Activated T-helper 2 cell treated with anti-CD3 and anti-CD28 coated beads, Interferon-gamma antibody, Interleukin-2, Interleukin-4, amounts not matched to agents 10 μg/mL and 5 μg/mL and 100 μg/mL, durations not matched to agents 14 hours and 24 hours and 36 hours (primary cell): ENCODE measurements around the gene ADAM19. TPM values are rescaled to one million over a fixed set of nuclear protein-coding genes. Genes with fewer than 3 reads are reported as not detected.

Experiments used
- DNase-seq: peaks from one replicate; pipeline ENCODE4 v3.0.0; 2021; ENCODE audit warnings: low spot score
- H3K27ac Mint-ChIP-seq: one replicate; pipeline ENCODE4 v1.8.0; 2021; ENCODE audit warnings: mixed read lengths
- H3K27me3 Mint-ChIP-seq: one replicate; pipeline ENCODE4 v1.8.0; 2021; ENCODE audit warnings: low read depth, mixed read lengths
- H3K36me3 Mint-ChIP-seq: one replicate; pipeline ENCODE4 v1.8.0; 2021; ENCODE audit warnings: low read depth, mixed read lengths
- H3K4me1 Mint-ChIP-seq: one replicate; pipeline ENCODE4 v1.8.0; 2021; ENCODE audit warnings: low read depth, mixed read lengths
- H3K4me3 Mint-ChIP-seq: one replicate; pipeline ENCODE4 v1.8.0; 2021; ENCODE audit warnings: low read depth, mild to moderate bottlenecking, moderate library complexity, mixed read lengths
- H3K9me3 Mint-ChIP-seq: one replicate; pipeline ENCODE4 v1.8.0; 2021; ENCODE audit warnings: mixed read lengths
- intact Hi-C: fragments of 100-400 bp; cut with micrococcal nuclease; formaldehyde crosslinking; loops from one replicate; pipeline ENCODE4 v1.15.1; 2023
- total RNA-seq: library from RNA; stranded (reverse); gene quantifications from 2 replicates; pipeline ENCODE4 v1.2.3, GENCODE V29; 2022

Gene ADAM19
- total RNA-seq, 1 donor from 2014 or later, result 237 TPM

DNA sequence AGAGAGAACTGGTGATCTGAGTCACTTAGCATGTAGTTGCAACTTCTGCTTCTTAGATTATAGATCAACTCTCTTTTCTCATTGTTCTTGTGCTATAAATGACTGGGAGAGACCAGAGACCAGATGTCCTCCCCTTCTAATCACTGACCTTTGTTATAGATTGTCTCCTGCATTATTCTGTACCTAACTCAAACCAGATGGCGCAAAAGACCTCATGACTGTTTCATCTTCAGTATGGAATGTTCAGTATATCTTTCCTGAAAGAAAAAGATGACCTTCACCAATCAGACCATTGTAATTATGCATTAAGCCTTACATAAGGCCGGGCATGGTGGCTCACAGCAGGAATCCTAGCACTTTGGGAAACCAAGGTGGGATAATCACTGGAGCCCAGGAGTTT is 30.5 kb upstream of the ADAM19 start:
- H3K4me3 Mint-ChIP-seq, result no peak overlapping the region

DNA sequence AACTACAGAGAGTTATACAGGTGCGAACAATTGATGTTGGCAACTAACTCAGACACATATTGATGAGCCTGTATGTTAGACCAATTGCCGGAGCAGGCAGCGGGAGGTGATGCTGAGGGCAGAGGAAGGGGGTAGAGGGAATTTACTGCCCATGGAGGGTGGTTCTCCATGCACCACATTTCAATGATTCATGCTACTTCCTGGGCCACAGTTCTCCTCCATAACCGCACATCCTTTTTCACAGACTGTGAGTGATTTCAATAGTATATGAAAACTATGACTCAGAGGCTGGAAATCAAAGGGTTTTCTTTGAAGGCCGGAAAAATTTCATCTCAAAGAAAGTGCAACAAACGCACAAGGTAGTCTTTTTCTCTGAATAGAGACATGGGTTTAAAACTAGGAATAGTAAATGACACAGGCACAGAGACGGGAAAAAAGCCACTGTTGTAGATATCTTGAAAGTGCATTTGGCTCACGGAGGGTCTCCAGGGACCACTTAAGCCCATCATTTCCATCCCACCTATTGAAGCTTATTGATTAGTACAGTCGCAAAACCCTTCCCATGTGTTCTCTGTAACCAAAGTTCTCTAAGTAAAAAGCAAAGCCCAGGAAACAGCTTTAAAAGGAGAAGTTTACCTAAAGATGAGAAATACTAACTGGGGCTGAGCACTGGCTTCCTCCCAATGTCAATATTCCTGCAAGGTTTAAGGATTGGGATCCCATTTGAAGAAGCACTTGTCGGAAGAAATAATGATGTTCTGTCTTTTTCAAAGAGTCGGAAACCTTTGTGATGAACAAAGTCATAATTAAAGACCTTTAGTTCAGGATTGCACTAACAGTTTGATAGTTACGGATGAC is 28.0 kb upstream of the ADAM19 start:
- H3K27ac Mint-ChIP-seq, result peak overlapping the region; percentile 80
- H3K9me3 Mint-ChIP-seq, result peaks cover 2% of the 10 kb centered on the region
- peak; percentile 75 for DNase-seq
- peaks cover 7% of the 10 kb centered on the region for H3K36me3 Mint-ChIP-seq
- H3K4me1 Mint-ChIP-seq, result peaks cover 79% of the 10 kb centered on the region
- intact Hi-C loops, result loop anchor here (1.0 to 10.0 kb wide), 8 partner anchors 9 to 1801 kb away; partner anchors contain the start of gene THG1L
- no peaks in the 10 kb centered on the region for H3K27me3 Mint-ChIP-seq
- H3K4me3 Mint-ChIP-seq, result peak overlapping the region; percentile 52

More for the DNA sequence above, 30.5 kb upstream of the ADAM19 start:
- DNase-seq, result no peak
- H3K27me3 Mint-ChIP-seq, result no peaks in the 10 kb centered on the region
- no peaks in the 10 kb centered on the region for H3K9me3 Mint-ChIP-seq
- peaks cover 5% of the 10 kb centered on the region for H3K36me3 Mint-ChIP-seq
- intact Hi-C loops, result loop anchor here (2.0 to 10.0 kb wide), 2 partner anchors 65 to 1799 kb away; partner anchors contain the start of gene C5orf52
- peaks cover 70% of the 10 kb centered on the region for H3K4me1 Mint-ChIP-seq
- H3K27ac Mint-ChIP-seq, result peak overlapping the region; percentile 61

- peaks cover 78% of the 10 kb centered on the region for H3K4me1 Mint-ChIP-seq
- no peaks in the 10 kb centered on the region for H3K27me3 Mint-ChIP-seq
- H3K4me3 Mint-ChIP-seq, result peak overlapping the region; percentile 31
- peak overlapping the region; percentile 80 for H3K27ac Mint-ChIP-seq
- intact Hi-C loops, result loop anchor here (2.0 to 10.0 kb wide), 5 partner anchors 115 to 1802 kb away; partner anchors contain the start of gene THG1L
- peak; percentile 38 for DNase-seq
- H3K9me3 Mint-ChIP-seq, result peaks cover 6% of the 10 kb centered on the region
- peaks cover 12% of the 10 kb centered on the region for H3K36me3 Mint-ChIP-seq
Measured at GRCh38 chr5:157602505-157602904, 26.9 kb upstream of the ADAM19 start.

GRCh38 chr5:157600252-157600651 is 24.7 kb upstream of the ADAM19 start:
- intact Hi-C loops, result loop anchor here (5.0 to 10.0 kb wide), 4 partner anchors 117 to 1805 kb away; no protein-coding TSS in a partner anchor
- Mint-ChIP-seq H3K27me3 (no peaks in the 10 kb centered on the region), H3K36me3 (peaks cover 14% of the 10 kb centered on the region), H3K4me3 (no peak overlapping the region), H3K4me1 (peaks cover 88% of the 10 kb centered on the region), H3K27ac (peak overlapping the region; percentile 62), H3K9me3 (peaks cover 9% of the 10 kb centered on the region)
- no peak for DNase-seq

DNA sequence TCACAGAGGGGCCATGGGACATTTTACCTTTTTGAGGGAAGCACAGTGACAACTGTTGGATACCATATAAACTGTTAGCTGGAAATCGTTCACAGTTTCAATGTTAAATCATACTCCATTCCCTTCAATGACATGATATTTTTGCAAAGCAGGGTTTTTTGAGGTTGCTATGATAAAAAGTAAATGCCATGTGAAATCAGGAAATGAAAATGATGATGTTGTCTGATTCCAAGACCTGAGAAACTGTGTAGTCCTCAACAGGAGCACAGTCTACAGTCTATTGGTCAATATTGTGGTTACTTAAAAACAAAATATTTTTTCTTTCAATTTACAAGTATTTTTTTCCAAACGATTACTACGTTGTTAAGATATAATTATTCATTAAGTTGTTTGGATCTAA is 24.0 kb upstream of the ADAM19 start:
- Mint-ChIP-seq H3K4me3 (no peak overlapping the region), H3K27me3 (no peaks in the 10 kb centered on the region), H3K4me1 (peaks cover 90% of the 10 kb centered on the region), H3K9me3 (peaks cover 9% of the 10 kb centered on the region), H3K27ac (peak overlapping the region; percentile 84), H3K36me3 (peaks cover 14% of the 10 kb centered on the region)
- no peak for DNase-seq
- intact Hi-C loops, result loop anchor here (1.0 to 5.0 kb wide), 7 partner anchors 8 to 1608 kb away; partner anchors contain the start of genes CLINT1 and RNF145

- Mint-ChIP-seq H3K4me1 (peaks cover 88% of the 10 kb centered on the region), H3K27ac (peak overlapping the region; percentile 84), H3K4me3 (peak overlapping the region; percentile 1), H3K36me3 (peaks cover 12% of the 10 kb centered on the region), H3K27me3 (no peaks in the 10 kb centered on the region), H3K9me3 (peaks cover 9% of the 10 kb centered on the region)
- DNase-seq, result no peak
- intact Hi-C loops, result loop anchor here (5.0 kb wide), 5 partner anchors 246 to 1609 kb away; partner anchors contain the start of genes CLINT1 and RNF145
Measured at GRCh38 chr5:157598350-157598936, 22.9 kb upstream of the ADAM19 start.

- intact Hi-C loops, result loop anchor here (1.0 to 5.0 kb wide), 6 partner anchors 133 to 1610 kb away; partner anchors contain the start of genes CLINT1 and RNF145
- H3K27me3 Mint-ChIP-seq, result no peaks in the 10 kb centered on the region
- H3K27ac Mint-ChIP-seq, result peak overlapping the region; percentile 21
- no peak overlapping the region for H3K4me3 Mint-ChIP-seq
- H3K4me1 Mint-ChIP-seq, result peaks cover 88% of the 10 kb centered on the region
- peaks cover 9% of the 10 kb centered on the region for H3K9me3 Mint-ChIP-seq
- peaks cover 12% of the 10 kb centered on the region for H3K36me3 Mint-ChIP-seq
- DNase-seq, result no peak
Measured at GRCh38 chr5:157597277-157597676, 21.7 kb upstream of the ADAM19 start.

- Mint-ChIP-seq H3K4me3 (no peak overlapping the region), H3K27me3 (no peaks in the 10 kb centered on the region), H3K27ac (peak overlapping the region; percentile 21), H3K36me3 (peaks cover 18% of the 10 kb centered on the region), H3K9me3 (peaks cover 15% of the 10 kb centered on the region), H3K4me1 (peaks cover 90% of the 10 kb centered on the region)
- DNase-seq, result peak; percentile 49
- intact Hi-C loops, result loop anchor here (5.0 kb wide), 5 partner anchors 244 to 1611 kb away; partner anchors contain the start of genes CLINT1 and RNF145
Measured at GRCh38 chr5:157596487-157596886, 20.9 kb upstream of the ADAM19 start.

DNA sequence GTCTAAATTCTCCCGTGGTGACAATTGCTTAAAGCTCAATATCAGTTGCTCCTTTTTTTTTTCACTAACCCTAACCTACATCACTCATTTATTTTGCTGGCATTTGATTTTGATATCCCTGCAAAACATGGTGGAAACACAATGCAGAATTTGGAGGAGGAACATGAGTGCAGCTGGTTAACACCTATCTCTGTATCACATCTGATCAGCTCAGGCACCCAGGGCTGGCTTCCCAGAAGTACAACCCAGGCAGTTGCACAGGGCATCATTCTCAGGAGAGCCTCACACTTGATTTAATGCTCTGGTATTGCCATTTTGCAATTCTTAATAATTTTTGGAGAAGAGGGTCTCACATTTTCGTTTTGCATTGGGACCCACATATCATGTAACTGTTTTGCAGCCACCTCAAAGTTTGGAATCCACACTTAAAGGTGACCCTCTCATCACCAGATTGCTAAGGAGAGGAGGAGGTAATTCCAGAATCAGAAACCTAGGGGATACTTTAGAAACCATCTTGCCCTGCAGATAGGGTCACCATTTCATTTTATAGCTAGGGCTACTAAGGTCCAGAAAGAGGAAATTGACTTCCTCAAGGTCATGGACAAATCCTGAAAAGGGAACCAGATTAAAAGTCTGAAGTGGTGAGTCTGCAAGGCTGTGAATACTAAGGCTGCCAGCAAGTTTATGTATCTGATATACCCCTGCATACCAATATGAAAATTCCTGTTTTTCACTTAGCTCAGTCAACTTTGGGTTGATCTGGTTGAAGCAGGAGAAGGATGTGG is 19.3 kb upstream of the ADAM19 start:
- intact Hi-C loops, result loop anchor here (1.0 to 5.0 kb wide), 9 partner anchors 8 to 1612 kb away; partner anchors contain the start of genes CLINT1 and RNF145
- Mint-ChIP-seq H3K4me3 (peak overlapping the region; percentile 58), H3K9me3 (peaks cover 16% of the 10 kb centered on the region), H3K27me3 (no peaks in the 10 kb centered on the region), H3K4me1 (peaks cover 78% of the 10 kb centered on the region), H3K36me3 (peaks cover 18% of the 10 kb centered on the region), H3K27ac (peak overlapping the region; percentile 83)
- DNase-seq, result no peak

- Mint-ChIP-seq H3K4me1 (peaks cover 77% of the 10 kb centered on the region), H3K27me3 (no peaks in the 10 kb centered on the region), H3K27ac (peak overlapping the region; percentile 83), H3K36me3 (peaks cover 18% of the 10 kb centered on the region), H3K4me3 (no peak overlapping the region), H3K9me3 (peaks cover 16% of the 10 kb centered on the region)
- intact Hi-C loops, result loop anchor here (1.0 to 2.0 kb wide), 4 partner anchors 9 to 53 kb away; no protein-coding TSS in a partner anchor
- DNase-seq, result no peak
Measured at GRCh38 chr5:157594257-157594656, 18.7 kb upstream of the ADAM19 start.

DNA sequence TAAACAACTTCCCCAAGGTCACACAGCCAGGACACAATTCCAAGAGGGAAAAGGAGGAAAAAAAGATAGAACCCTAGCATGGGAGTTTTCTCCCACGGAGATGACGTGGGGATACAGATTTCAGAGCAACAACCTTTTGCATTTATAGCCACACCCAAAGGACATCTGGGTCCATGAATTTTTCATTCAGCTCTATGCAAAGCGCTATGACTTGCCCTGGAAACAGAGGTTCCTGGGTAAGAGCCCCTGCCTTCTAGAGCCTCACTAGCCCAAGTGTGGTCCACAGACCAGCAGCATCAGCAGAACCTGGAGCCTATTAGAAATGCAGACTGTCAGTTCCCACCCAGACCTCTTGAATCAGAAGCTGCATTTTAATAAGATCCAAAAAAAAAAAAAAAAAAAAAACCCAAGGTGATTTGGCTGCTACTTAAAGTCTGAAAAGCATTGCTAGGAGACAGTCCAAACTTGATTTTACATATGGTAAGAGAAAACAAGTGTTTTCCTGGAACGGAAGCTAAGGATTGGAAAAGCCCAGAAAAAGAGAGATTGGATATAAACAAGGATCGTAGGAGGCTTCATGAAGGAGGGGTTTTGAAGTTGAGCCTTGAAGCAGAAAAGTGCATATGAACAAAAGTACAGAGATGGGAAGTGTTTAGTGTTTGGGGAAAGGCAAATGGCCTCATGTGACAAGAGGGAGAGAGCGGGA is 17.6 kb upstream of the ADAM19 start:
- peaks cover 13% of the 10 kb centered on the region for H3K36me3 Mint-ChIP-seq
- peak overlapping the region; percentile 9 for H3K4me3 Mint-ChIP-seq
- peak overlapping the region; percentile 79 for H3K27ac Mint-ChIP-seq
- intact Hi-C loops, result no loop called here
- H3K4me1 Mint-ChIP-seq, result peaks cover 66% of the 10 kb centered on the region
- H3K9me3 Mint-ChIP-seq, result peaks cover 11% of the 10 kb centered on the region
- no peak for DNase-seq
- no peaks in the 10 kb centered on the region for H3K27me3 Mint-ChIP-seq
